ENCODE data around the gene RNF157. TPM values are rescaled to one million over a fixed set of nuclear protein-coding genes. Genes with fewer than 3 reads are reported as not detected.

The RNF157 gene
- total RNA-seq, 2 donors from 2014 or later, result 46.6 to 124 TPM

DNA sequence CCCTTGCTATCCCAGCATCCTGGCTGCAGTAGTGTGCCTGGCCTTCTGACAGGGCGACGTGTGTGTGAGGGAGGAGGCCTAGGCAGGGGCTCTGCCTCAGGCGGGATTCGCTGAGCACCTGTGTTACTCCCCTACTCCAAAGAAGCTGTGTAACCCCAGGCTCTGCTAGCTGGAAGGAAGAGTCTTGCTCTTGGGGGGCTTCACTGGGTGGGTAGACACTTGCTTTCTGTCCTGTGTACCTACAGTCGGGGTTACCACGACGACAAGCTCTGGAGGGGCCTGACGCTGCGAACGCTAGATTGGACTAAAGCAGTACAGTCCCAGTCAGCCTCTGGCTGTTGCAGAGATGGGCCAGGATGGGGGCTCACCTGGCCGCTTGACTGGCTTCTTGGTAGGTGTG lies 146.2 kb downstream of the RNF157 start:
- no peak overlapping the region for H3K27ac Mint-ChIP-seq
- no peaks in the 10 kb centered on the region for H3K9me3 Mint-ChIP-seq
- no peaks in the 10 kb centered on the region for H3K36me3 Mint-ChIP-seq
- no peak for DNase-seq (ENCODE audit: low spot score)
- peaks cover 0 to 5% of the 10 kb centered on the region in 2 donors for H3K4me1 Mint-ChIP-seq (ENCODE audit: low read depth in 2 of 2)
- no peak for ATAC-seq
- H3K4me3 Mint-ChIP-seq, result no peak overlapping the region
- no peaks in the 10 kb centered on the region for H3K27me3 Mint-ChIP-seq

GRCh38 chr17:76092526-76093413 lies 147.5 kb downstream of the RNF157 start:
- DNase-seq (ENCODE audit: low spot score) (no peak), ATAC-seq (no peak)
- Mint-ChIP-seq H3K27me3 (no peaks in the 10 kb centered on the region), H3K36me3 (no peaks in the 10 kb centered on the region), H3K27ac (no peak overlapping the region), H3K4me3 (no peak overlapping the region), H3K4me1 (ENCODE audit: low read depth in 2 of 2) (peaks cover 2 to 5% of the 10 kb centered on the region in 2 donors), H3K9me3 (no peaks in the 10 kb centered on the region)

Other genes with a start within 250 kb of the RNF157 start
- gene CDK3, start 239.6 kb downstream of the RNF157 start, total RNA-seq, result 10 to 100 TPM in 1 of 2 donors, 1 to 10 TPM in 1; 9.8 to 16.2 TPM
- gene EVPL, start 213.2 kb downstream of the RNF157 start, total RNA-seq, result under 1 TPM; 0.05 to 0.64 TPM
- 10 to 100 TPM; 96.2 to 98.4 TPM for gene SRP68, start 168.0 kb downstream of the RNF157 start, total RNA-seq
- under 1 TPM; 0.21 to 0.75 TPM for gene GALR2, start 165.7 kb downstream of the RNF157 start, total RNA-seq
- 1 to 10 TPM in 1 of 2 donors, under 1 TPM in 1; 0.52 to 1.4 TPM for gene ZACN, start 161.3 kb downstream of the RNF157 start, total RNA-seq
- gene EXOC7, start 136.7 kb downstream of the RNF157 start, total RNA-seq, result 100 to 1,000 TPM; 134 to 163 TPM
- gene FOXJ1, start 99.2 kb downstream of the RNF157 start, total RNA-seq, result under 1 TPM; 0.48 to 0.95 TPM
- 100 to 1,000 TPM; 216 to 262 TPM for gene UBALD2, start 24.9 kb upstream of the RNF157 start, total RNA-seq
- gene QRICH2, start 67.8 kb upstream of the RNF157 start, total RNA-seq, result 1 to 10 TPM; 4.1 to 5.9 TPM
- gene PRPSAP1, start 113.4 kb upstream of the RNF157 start, total RNA-seq, result 10 to 100 TPM; 45.0 to 57.4 TPM
- 10 to 100 TPM; 13.9 to 14.5 TPM for gene SPHK1, start 144.1 kb upstream of the RNF157 start, total RNA-seq
- 10 to 100 TPM; 46.7 to 66.9 TPM for gene UBE2O, start 212.7 kb upstream of the RNF157 start, total RNA-seq
- gene AANAT, start 227.1 kb upstream of the RNF157 start, total RNA-seq, result under 1 TPM in 1 of 2 donors, not detected in 1; 0.78 TPM

Data from natural killer cell treated with Interleukin-12 subunit alpha and Interleukin-12 subunit beta and Interleukin-15 and Interleukin-18, amount 100 ng/mL, for 72 hours (primary cell).